Mucosa of gallbladder (tissue), 1 donor: Measurements from ENCODE around the gene DOCK6. TPM values are rescaled to one million over a fixed set of nuclear protein-coding genes. Genes with fewer than 3 reads are reported as not detected.

Source experiments
- DNase-seq: peaks from one replicate; pipeline ENCODE4 v3.0.0-alpha.2; 2020; ENCODE audit warnings: low spot score
- total RNA-seq: library from RNA; stranded (reverse); gene quantifications from one replicate; pipeline ENCODE4 v1.2.1, GENCODE V29; 2021
- donor health status: DM: no; HTN: no; CAD: no.

DOCK6 gene
- total RNA-seq, 1 donor from 2014 or later, result 102 TPM

GRCh38 chr19:11225172-11225571, 37.2 kb downstream of the DOCK6 start:
- no peak for DNase-seq

DNA sequence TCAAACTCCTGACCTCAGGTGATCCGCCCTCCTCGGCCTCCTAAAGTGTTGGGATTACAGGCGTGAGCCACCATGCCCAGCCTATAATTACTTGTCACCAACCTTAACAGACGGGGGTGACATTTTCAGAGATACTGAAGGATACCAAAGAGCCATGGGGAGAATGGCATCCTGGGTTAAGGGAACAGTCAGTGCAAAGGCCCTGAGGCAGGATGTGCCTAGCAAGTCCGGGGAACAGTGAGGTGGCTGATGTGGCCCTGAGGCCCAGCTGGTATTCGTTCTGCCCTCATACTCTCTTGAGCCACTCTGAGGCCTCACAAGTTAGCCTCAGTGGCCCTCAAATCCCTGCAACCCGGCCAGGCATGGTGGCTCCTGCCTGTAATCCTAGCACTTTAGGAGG, 37.9 kb downstream of the DOCK6 start:
- DNase-seq, result no peak

DNA sequence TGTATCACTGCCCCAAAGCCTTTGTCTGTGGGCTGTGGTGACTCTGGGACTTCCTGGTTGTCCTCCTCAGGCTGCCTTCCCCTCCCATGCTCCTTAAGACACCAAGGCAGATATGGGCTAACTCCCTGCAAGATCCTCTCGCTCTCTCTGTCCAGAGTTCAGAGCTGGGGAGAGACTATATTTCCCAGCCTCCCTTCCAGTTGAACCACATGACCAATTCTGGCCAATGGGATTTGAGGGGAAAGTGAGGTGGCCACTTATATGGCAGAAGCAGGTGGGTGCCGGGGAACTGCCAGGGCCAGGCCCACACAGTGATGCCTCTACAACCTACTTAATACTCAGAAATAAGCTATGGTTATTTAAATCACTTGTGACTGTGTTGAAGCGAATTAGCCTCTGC, 39.1 kb downstream of the DOCK6 start:
- no peak for DNase-seq

DNA sequence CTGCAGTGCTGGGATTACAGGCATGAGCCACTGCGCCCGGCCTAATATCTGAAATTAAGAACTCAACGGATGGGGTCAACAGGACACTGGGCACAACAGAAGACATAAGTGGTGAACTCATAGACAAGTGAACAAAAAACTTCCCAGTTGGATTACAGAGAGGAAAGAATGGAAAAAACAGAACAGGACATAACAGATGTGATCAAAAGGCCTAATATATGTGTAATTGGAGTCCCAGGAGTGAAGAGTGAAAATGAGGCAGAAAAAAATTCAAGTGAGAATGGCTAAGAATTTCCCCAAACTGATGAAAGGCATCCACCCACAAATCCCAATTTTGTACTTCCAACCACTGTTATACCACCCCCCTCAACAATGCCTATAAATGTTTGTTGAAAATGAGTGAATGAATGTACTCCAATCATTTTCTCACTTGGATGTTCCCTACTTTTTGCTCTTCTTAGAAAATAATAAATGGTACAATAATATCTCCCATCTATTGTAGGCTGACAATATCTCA, 41.2 kb downstream of the DOCK6 start:
- no peak for DNase-seq

GRCh38 chr19:11214387-11214786, 47.9 kb downstream of the DOCK6 start:
- DNase-seq, result no peak

- no peak for DNase-seq
Observed at GRCh38 chr19:11210656-11210928, 51.7 kb downstream of the DOCK6 start.

DNA sequence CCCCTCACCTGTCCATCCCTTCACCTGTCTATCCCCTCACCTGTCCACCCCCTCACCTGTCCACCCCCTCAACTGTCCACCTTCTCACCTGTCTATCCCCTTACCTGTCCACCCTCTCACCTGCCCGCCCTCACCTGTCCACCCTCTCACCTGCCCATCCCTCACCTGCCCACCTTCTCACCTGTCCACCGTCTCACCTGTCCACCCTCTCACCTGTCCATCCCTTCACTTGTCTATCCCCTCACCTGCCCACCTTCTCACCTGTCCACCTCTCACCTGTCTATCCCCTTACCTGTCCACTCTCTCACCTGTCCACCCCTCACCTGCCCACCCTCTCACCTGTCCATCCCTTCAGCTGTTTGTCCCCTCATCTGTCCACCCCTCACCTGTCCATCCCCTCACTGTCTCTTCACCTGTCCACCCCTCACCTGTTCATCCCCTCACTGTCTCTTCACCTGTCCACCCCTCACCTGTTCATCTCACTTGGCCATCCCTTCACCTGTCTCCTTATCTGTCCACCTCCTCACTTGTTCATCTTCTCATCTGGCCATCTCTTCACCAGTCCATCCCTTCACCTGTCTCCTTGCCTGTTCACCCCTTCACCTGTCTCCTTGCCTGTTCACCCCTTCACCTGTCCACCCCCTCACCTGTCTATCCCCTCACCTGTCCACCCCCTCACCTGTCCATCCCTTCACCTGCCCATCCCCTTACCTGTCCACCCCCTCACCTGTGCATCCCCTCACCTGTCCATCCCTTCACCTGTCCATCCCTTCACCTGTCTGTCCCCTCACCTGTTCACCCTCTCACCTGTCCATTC, 52.3 kb downstream of the DOCK6 start:
- no peak for DNase-seq

DNA sequence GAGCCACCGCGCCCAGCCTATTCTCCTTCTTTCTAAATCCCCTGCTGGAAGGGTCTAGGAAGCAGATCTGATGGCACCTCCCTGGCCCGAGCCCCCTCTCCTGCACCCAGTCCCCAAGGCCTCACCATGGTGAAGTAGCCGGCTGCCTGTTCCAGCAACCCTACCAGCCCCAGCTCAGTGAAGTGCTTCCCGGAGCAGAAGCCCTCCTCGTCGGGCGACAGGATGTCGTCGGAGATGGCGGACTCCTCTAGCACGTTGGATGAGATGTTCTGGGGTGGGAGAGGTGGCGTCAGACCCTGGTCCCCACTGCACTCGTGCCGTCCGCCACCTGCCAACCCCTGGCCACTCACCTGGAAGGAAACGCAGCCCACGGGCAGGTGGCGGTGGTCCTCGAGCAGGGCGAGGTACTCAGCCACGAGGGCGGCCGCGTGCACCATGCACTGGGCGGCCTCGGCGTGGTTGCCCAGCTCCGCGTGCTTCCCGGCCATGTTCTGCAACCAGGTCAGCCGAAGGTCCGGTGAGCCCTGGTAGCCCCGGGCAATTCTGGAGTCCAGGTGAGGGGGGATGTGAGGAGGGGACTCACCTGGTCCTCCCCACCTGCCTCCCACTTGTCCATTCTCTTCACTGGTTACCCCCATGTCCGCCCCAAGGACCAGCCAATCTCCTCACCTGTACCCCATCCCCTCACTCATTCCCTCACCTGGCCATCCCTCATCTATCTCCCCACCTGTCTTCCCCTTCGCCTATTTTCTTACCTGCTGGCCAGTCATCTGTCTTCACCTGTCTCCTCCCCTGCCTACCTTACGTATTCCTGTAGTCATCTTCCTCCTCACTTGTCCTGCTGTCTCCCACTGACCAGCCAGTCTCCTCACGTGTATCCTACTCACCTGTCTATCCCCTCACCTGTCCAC, 53.5 kb downstream of the DOCK6 start:
- no peak for DNase-seq

- no peak for DNase-seq
Observed at GRCh38 chr19:11205939-11206570, 56.3 kb downstream of the DOCK6 start.

DNA sequence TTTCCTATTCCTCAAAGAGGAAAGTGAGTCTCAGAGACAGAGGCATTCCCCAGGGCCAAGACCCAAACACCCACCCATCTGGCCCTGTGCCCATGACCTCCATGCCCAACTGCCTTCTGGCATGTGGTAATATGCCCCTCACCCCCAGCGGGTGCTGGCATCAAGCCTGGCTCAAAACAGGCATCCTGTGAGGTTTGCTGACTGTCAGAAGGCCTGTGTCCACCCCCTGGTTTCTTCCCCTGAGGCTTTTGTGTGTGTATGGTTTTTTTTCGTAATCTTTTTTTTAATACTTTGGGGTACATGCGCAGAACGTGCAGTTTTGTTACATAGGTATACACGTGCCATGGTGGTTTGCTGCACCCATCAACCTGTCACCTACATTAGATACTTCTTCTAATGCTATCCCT, 57.4 kb downstream of the DOCK6 start:
- no peak for DNase-seq

DNA sequence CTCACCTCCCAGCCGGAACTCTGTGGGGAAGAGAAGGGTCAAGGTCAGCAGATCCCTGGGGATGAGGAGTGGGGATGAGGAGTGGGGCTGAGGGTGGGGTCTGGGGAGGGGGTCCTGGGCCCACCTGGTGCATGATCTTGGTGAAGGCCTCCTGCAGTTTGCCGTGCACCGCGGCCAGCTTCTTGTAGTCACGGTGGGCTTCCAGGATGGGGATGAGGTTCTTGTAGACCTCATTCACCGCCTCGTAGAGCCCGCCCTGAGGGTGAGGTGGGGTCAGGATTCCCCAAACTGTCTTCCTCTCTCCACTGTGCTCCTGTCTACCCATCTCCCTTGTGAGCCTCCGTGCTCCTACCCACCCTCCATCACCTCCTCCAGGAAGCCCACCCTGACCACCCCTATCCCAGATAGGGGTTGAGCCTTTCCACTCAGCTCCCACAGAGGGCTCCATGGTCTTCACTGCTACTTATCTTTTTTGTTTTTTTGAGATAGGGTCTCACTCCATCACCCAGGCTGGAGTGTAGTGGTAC, 58.2 kb downstream of the DOCK6 start:
- no peak for DNase-seq

DNA sequence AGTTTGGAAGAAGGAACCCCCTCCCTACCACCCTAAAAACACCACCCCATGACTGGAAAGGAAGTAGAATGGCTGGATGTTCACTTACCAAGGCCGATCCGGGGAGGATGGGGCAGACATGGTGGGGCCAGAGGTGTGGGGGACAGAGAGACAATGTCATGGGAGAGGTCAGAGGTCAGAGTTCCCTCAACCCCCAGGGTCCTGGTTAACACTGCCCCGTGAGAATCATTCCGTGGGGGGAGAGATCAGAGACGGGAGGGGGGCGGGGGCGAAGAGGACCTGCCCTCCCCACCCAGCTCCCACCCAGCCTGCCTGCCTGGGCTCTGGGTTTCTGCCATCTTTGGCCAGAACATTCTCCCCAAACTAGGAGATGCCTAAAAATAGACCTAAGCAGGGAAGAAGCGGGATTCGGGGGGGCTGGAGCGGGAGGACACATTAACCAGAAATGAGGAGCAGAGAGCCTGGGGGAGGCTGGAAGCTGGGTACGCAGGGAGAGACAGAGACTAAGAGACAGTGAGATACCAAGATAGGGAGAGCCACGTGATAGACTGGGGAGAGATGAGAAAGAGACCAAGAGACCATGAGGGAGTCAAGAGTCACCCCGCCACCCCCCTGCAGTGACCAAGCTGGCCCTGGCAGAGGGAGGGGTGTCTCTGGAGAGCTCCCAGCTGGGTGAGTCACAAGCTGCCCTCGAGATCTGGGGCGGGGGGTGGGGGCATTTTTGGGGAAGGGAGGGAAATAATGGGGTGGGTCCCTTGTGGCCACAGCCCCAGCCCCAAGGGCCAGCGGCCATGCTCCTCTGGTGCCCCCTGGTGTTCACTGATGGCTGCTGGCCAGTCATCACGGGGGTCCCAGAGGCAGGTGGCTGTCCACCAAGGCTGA, 58.9 kb downstream of the DOCK6 start:
- peak; percentile 74 for DNase-seq

DNA sequence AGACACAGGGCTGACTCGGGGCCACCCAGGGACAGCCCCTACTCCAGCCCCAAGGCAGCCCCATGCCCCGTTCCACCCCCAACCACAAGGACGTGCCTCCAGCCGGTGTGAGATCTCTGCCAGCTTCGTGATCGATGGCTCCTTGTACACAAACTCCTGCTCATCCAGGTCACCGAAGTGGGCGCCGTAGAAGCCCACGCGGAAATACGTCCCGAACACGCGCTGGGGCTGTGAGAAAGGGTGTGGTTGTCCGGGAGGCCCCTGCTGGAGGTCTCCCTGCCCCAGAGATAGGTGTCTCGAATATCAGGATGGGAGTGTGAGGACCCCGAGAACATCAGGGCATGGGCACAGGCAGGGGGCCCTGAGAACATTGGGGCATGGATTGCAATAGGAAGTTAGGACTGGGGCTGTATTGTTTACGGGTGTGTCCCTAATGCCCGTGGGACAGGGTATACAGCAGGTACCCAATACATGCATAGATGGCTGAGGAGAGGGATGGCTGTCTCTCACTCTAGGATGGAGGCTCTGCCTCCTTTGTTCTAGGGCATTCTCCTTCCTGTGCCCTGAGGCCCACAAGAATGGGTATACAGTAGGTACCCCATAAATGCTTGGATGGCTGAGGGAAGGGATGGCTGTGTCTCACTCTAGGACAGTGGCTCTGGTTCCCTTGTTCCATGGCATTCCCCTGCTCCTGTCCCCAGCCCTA, 59.7 kb downstream of the DOCK6 start:
- DNase-seq, result no peak

- DNase-seq, result no peak
Observed at GRCh38 chr19:11201791-11202190, 60.5 kb downstream of the DOCK6 start.

- no peak for DNase-seq
Observed at GRCh38 chr19:11200931-11201330, 61.4 kb downstream of the DOCK6 start.

- DNase-seq, result no peak
Observed at GRCh38 chr19:11200015-11200574, 62.2 kb downstream of the DOCK6 start.

- no peak for DNase-seq
Observed at GRCh38 chr19:11199517-11199916, 62.8 kb downstream of the DOCK6 start.

GRCh38 chr19:11198769-11199424, 63.4 kb downstream of the DOCK6 start:
- DNase-seq, result no peak

DNA sequence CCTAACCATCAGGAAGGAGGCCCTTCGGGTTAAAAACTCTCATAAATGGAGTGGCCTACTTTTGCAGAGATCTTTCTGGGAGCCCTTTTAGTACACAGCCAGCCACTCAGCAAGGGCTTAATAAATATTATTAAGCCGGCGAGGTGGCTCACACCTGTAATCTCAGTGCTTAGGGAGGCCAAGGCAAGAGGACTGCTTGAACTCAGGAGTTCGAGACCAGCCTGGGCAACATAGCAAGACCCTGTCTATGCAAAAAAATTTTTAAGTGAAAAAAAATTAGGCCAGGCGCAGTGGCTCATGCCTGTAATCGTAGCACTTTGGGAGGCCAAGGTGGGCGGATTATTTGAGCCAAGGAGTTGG, 64.2 kb downstream of the DOCK6 start:
- DNase-seq, result no peak
